Heart left ventricle (tissue), 13 donors: Measurements from ENCODE around the gene FNDC3B.

Source experiments
- CTCF ChIP-seq, 12 donors: fragments of 200-600 bp; sonication (generic) in 4 of 12; IDR thresholded peaks; one replicate each; pipeline versions ENCODE4 v1.5.0 to v1.8.0; 2018 to 2022; ENCODE audit warnings: antibody characterized with exemption in 12 of 12, mild to moderate bottlenecking in 5 of 12
- POLR2A ChIP-seq, 2 donors: fragments of 450-650 bp; IDR thresholded peaks; one replicate each; pipeline ENCODE4 v1.6.1; 2017; ENCODE audit warnings: antibody characterized with exemption in 2 of 2, mild to moderate bottlenecking in 2 of 2, moderate library complexity in 2 of 2
- donor health status: ischemic (EF 13 %, LVEDD 7.1; RV severe dilation, severe dysfunction).
- donor health status: DM: no; HTN: yes; CAD: no.
- donor health status: DM: no; HTN: no; CAD: no.
- donor health status: ischemic (EF 25% LVEDD 6.9; RV normal size, moderate dysfunction).
- donor health status: ischemic (EF 25% LVEDD 5.7; RV mildly dilated, moderate dysfunction).
- donor health status: ischemic (EF 35%, LVEDD 5.7; RV mildly dilated, moderate dysfunction).
- donor health status: nonischemic (EF 11% LVEDD 7.7; RV severe dilation, severe dysfunction).
- donor health status: DM: yes; HTN: yes; CAD: no.
- donor health status: PGD.
- donor health status: ischemic (EF 29% LVEDD 5.4; RV normal size, mild dysfunction).
- donor health status: nonischemic (EF 23%, LVEDD 6.1; RV moderate dilation, normal function).

- TF ChIP-seq POLR2A (IDR thresholded peaks at IDR 0.05) (no peak), CTCF (IDR thresholded peaks at IDR 0.05) (no peak)
These were observed 126.9 kb downstream of the FNDC3B start for GRCh38 chr3:172166261-172166660.
